A172 (cell line): Measurements from ENCODE around the gene IL26. TPM values are rescaled to one million over a fixed set of nuclear protein-coding genes. Genes with fewer than 3 reads are reported as not detected.

Experiments
- DNase-seq: peaks from one replicate; pipeline ENCODE4 v3.0.0-alpha.2; 2015; ENCODE audit warnings: low spot score
- total RNA-seq: library from RNA; depleted of rRNA; stranded (reverse); fragments of >200 nt; shearing (Covaris generic); gene quantifications from 2 replicates; pipeline ENCODE4 v1.2.3, GENCODE V29; 2014; rRNA removed

IL26 gene
- total RNA-seq, 1 experiment from 2014 or later: not detected

GRCh38 chr12:68156636-68157035, 69.0 kb downstream of the IL26 start:
- DNase-seq: no peak

GRCh38 chr12:68154779-68155178, 70.8 kb downstream of the IL26 start:
- DNase-seq: no peak

Other genes with a start within 250 kb of the IL26 start
- gene IFNG-AS1, start 236.4 kb downstream of the IL26 start, total RNA-seq: not detected in 2 replicates
- gene IFNG, start 66.1 kb downstream of the IL26 start, total RNA-seq: not detected in 2 replicates
- not detected in 2 replicates for gene IL22, start 27.8 kb upstream of the IL26 start, total RNA-seq
- gene MDM1, start 106.6 kb upstream of the IL26 start, total RNA-seq: 15.2 and 23.0 TPM in 2 replicates